PC-9 (cell line): ENCODE results near the gene TEX44. TPM values are rescaled to one million over a fixed set of nuclear protein-coding genes. Genes with fewer than 3 reads are reported as not detected.

Source experiments
- BruUV-seq: library from RNA; stranded (reverse); fragments of 400-500 nt; replicated peaks from 2 replicates; lab custom pipeline; 2021; lab: Mats Ljungman, UMichigan
- CTCF ChIA-PET: fragments of 300-600 bp; sonication (Branson Sonifier 250); formaldehyde crosslinking; loops from one replicate; lab custom pipeline; 2022; ENCODE audit warnings: antibody characterized with exemption; lab: Charles Lee
- POLR2A ChIA-PET: fragments of 300-600 bp; sonication (Branson Sonifier 250); formaldehyde crosslinking; loops from one replicate; lab custom pipeline; 2022; ENCODE audit warnings: antibody characterized with exemption; ENCODE audit not compliant: unreplicated experiment; lab: Charles Lee
- DNase-seq, 2 experiments: peaks; one replicate each; pipeline versions ENCODE4 v3.0.0 to v3.0.0-alpha.2; 2015 to 2022; ENCODE audit warnings: mixed read lengths in 1 of 2
- H2AFZ ChIP-seq: fragments of 200-600 bp; sonication (generic); 2 replicates; pipeline ENCODE4 v1.8.1; 2017; ENCODE audit warnings: antibody characterized with exemption
- H3F3A ChIP-seq: fragments of 200-600 bp; sonication (generic); 2 replicates; pipeline ENCODE4 v1.8.1; 2017; ENCODE audit warnings: antibody characterized with exemption, mild to moderate bottlenecking, low read depth; ENCODE audit not compliant: insufficient read depth
- H3K27ac ChIP-seq: fragments of 200-600 bp; sonication (generic); 2 replicates; pipeline ENCODE4 v1.6.1; 2016; ENCODE audit warnings: mixed run types
- H3K27me3 ChIP-seq: fragments of 200-600 bp; sonication (generic); 2 replicates; pipeline ENCODE4 v1.6.1; 2016; ENCODE audit warnings: low read depth, mixed run types; ENCODE audit not compliant: insufficient read depth
- H3K36me3 ChIP-seq: fragments of 200-600 bp; sonication (generic); 2 replicates; pipeline ENCODE4 v1.6.1; 2016; ENCODE audit warnings: low read depth, mixed run types
- H3K4me1 ChIP-seq: fragments of 200-600 bp; sonication (generic); replicated peaks from 2 replicates; pipeline ENCODE4 v1.6.1; 2016; ENCODE audit warnings: mixed run types; ENCODE audit not compliant: insufficient read depth
- H3K4me2 ChIP-seq: fragments of 200-600 bp; sonication (generic); 2 replicates; pipeline ENCODE4 v1.6.1; 2017; ENCODE audit warnings: mixed run types
- H3K4me3 ChIP-seq: fragments of 200-600 bp; sonication (generic); 2 replicates; pipeline ENCODE4 v1.6.1; 2016; ENCODE audit warnings: mixed run types
- H3K79me2 ChIP-seq: fragments of 200-600 bp; sonication (generic); 2 replicates; pipeline ENCODE4 v1.6.1; 2017; ENCODE audit warnings: low read depth, mixed run types
- H3K9me2 ChIP-seq: fragments of 200-600 bp; sonication (generic); 2 replicates; pipeline ENCODE4 v1.8.1; 2017; ENCODE audit warnings: mild to moderate bottlenecking; ENCODE audit not compliant: insufficient read depth
- H3K9me3 ChIP-seq: fragments of 200-600 bp; sonication (generic); 2 replicates; pipeline ENCODE4 v1.8.1; 2016; ENCODE audit warnings: low read depth; ENCODE audit not compliant: insufficient read depth
- H4K20me1 ChIP-seq: fragments of 200-600 bp; sonication (generic); 2 replicates; pipeline ENCODE4 v1.8.1; 2017; ENCODE audit not compliant: insufficient read depth
- CTCF ChIP-seq: fragments of 200-600 bp; sonication (generic); conservative IDR thresholded peaks from 2 replicates; pipeline ENCODE4 v1.6.1; 2017; ENCODE audit warnings: mixed run types, antibody characterized with exemption, mild to moderate bottlenecking, moderate library complexity
- EZH2 ChIP-seq: fragments of 200-600 bp; sonication (generic); IDR thresholded peaks from 2 replicates; pipeline ENCODE4 v1.8.0; 2017; ENCODE audit warnings: antibody characterized with exemption, low read depth
- intact Hi-C: fragments of 100-400 bp; cut with micrococcal nuclease; formaldehyde crosslinking; loops from one replicate; pipeline ENCODE4 v1.10.0; 2022; ENCODE audit not compliant: unreplicated experiment
- total RNA-seq: library from RNA; stranded (reverse); gene quantifications from 2 replicates; pipeline ENCODE4 v1.2.3, GENCODE V29; 2021

TEX44 gene
- total RNA-seq, 1 experiment from 2014 or later = not detected

GRCh38 chr2:231627384-231628120, 34.9 kb downstream of the TEX44 start:
- POLR2A ChIA-PET = interaction anchor here (0.7 kb wide), 1 partner anchor 116 kb away, joined by 4 read pairs; no protein-coding TSS in a partner anchor
- H3K4me3 ChIP-seq = no peak overlapping the region
- no peak overlapping the region for H2AFZ ChIP-seq
- H3K27me3 ChIP-seq = no peaks in the 10 kb centered on the region
- peaks cover under 1% of the 10 kb centered on the region; the same call in 1 of the 2 replicates for H3F3A ChIP-seq
- CTCF ChIA-PET = interaction anchor here (1.0 kb wide), 1 partner anchor 47 kb away, joined by 3 read pairs; no protein-coding TSS in a partner anchor
- no peaks in the 10 kb centered on the region for H3K79me2 ChIP-seq
- H3K9me2 ChIP-seq = no peaks in the 10 kb centered on the region
- H3K9me3 ChIP-seq = no peaks in the 10 kb centered on the region
- no peaks in the 10 kb centered on the region for H3K36me3 ChIP-seq
- DNase-seq = no peak
- no peak overlapping the region for H3K27ac ChIP-seq
- TF ChIP-seq EZH2 (no peak), CTCF (no peak)
- no peak overlapping the region for H3K4me2 ChIP-seq
- H4K20me1 ChIP-seq = no peaks in the 10 kb centered on the region
- BruUV-seq = no TSS peak
- H3K4me1 ChIP-seq = peaks cover 22% of the 10 kb centered on the region
- intact Hi-C loops = no loop called here

GRCh38 chr2:231632559-231633142, 40.0 kb downstream of the TEX44 start:
- H2AFZ ChIP-seq = no peak overlapping the region
- H3K79me2 ChIP-seq = no peaks in the 10 kb centered on the region
- intact Hi-C loops = no loop called here
- no peaks in the 10 kb centered on the region for H3K9me3 ChIP-seq
- BruUV-seq = no TSS peak
- H3K4me1 ChIP-seq = peaks cover 3% of the 10 kb centered on the region; the same call in 1 of the 2 replicates
- no peaks in the 10 kb centered on the region for H3K27me3 ChIP-seq
- DNase-seq = no peak
- CTCF ChIA-PET = no interaction called here
- TF ChIP-seq EZH2 = no peak
- no peak for TF ChIP-seq CTCF
- POLR2A ChIA-PET = interaction anchor here (0.7 kb wide), 1 partner anchor 32 kb away, joined by 3 read pairs; no protein-coding TSS in a partner anchor
- no peaks in the 10 kb centered on the region for H3K9me2 ChIP-seq
- no peak overlapping the region for H3K4me2 ChIP-seq
- no peak overlapping the region for H3K27ac ChIP-seq
- no peaks in the 10 kb centered on the region for H3F3A ChIP-seq
- H4K20me1 ChIP-seq = no peaks in the 10 kb centered on the region
- no peak overlapping the region for H3K4me3 ChIP-seq
- H3K36me3 ChIP-seq = no peaks in the 10 kb centered on the region

- intact Hi-C loops = no loop called here
- ChIA-PET CTCF (no interaction called here), POLR2A (interaction anchor here (0.5 to 0.7 kb wide), 2 partner anchors 32 to 151 kb away, joined by 3 to 4 read pairs; no protein-coding TSS in a partner anchor)
- Histone ChIP-seq H3K79me2 (no peaks in the 10 kb centered on the region), H3K27ac (no peak overlapping the region), H3K27me3 (no peaks in the 10 kb centered on the region), H4K20me1 (no peaks in the 10 kb centered on the region), H3K4me1 (no peaks in the 10 kb centered on the region), H2AFZ (no peak overlapping the region), H3K9me3 (no peaks in the 10 kb centered on the region), H3K4me3 (no peak overlapping the region), H3K9me2 (no peaks in the 10 kb centered on the region), H3K4me2 (no peak overlapping the region), H3F3A (no peaks in the 10 kb centered on the region), H3K36me3 (no peaks in the 10 kb centered on the region)
- DNase-seq = no peak
- BruUV-seq = no TSS peak
- no peak for TF ChIP-seq EZH2
- no peak for TF ChIP-seq CTCF
Observed at GRCh38 chr2:231633241-231633976, 40.7 kb downstream of the TEX44 start.
